Measurements from ENCODE around the gene ANKS3. TPM values are rescaled to one million over a fixed set of nuclear protein-coding genes. Genes with fewer than 3 reads are reported as not detected.

Gene ANKS3
- total and polyA plus RNA-seq, 12 donors, result 5.1 to 33.7 (median 8.3) TPM

- intact Hi-C loops (cut with DNase I), result no loop called here
- DNase-seq, result no peak
- peaks cover 0 to 92% (median 47%) of the 10 kb centered on the region in 9 donors for H3K36me3 ChIP-seq
Measured at GRCh38 chr16:4709481-4709880, 24.6 kb downstream of the ANKS3 start.

GRCh38 chr16:4706871-4707270, 27.2 kb downstream of the ANKS3 start:
- TF ChIP-seq CTCF (IDR thresholded peaks at IDR 0.05), result no peak
- no peak overlapping the region for H3K4me3 ChIP-seq
- no peaks in the 10 kb centered on the region for H3K9me3 ChIP-seq
- intact Hi-C loops (cut with DNase I), result no loop called here
- ATAC-seq (no peak), DNase-seq (no peak)
- WGBS, 2 donors, result 93 to 94% methylated on average over 7 of the region's 7 CpGs
- H3K36me3 ChIP-seq, result peaks cover 0 to 90% (median 39%) of the 10 kb centered on the region in 9 donors
- no peaks in the 10 kb centered on the region for H3K27me3 ChIP-seq
- H3K27ac ChIP-seq, result no peak overlapping the region
- peaks cover 0 to 2% (median 0%) of the 10 kb centered on the region in 9 donors for H3K4me1 ChIP-seq

More at GRCh38 chr16:4709481-4709880, 24.6 kb downstream of the ANKS3 start:
- no peak overlapping the region for H3K27ac ChIP-seq
- H3K4me3 ChIP-seq, result no peak overlapping the region
- TF ChIP-seq CTCF (IDR thresholded peaks at IDR 0.05), result no peak
- no peak for ATAC-seq
- 96 to 97% methylated on average over 4 of the region's 4 CpGs for WGBS, 2 donors
- H3K9me3 ChIP-seq, result no peaks in the 10 kb centered on the region
- no peaks in the 10 kb centered on the region for H3K4me1 ChIP-seq
- H3K27me3 ChIP-seq, result no peaks in the 10 kb centered on the region

GRCh38 chr16:4704913-4705312, 29.2 kb downstream of the ANKS3 start:
- TF ChIP-seq CTCF (IDR thresholded peaks at IDR 0.05), result no peak
- DNase-seq, result no peak
- 96 to 97% methylated on average over 14 of the region's 14 CpGs for WGBS, 2 donors
- no peak overlapping the region for H3K27ac ChIP-seq
- peaks cover 0 to 92% (median 42%) of the 10 kb centered on the region in 9 donors for H3K36me3 ChIP-seq
- H3K4me1 ChIP-seq, result peaks cover 0 to 12% (median 0%) of the 10 kb centered on the region in 9 donors
- no peaks in the 10 kb centered on the region for H3K27me3 ChIP-seq
- H3K4me3 ChIP-seq, result no peak overlapping the region
- intact Hi-C loops (cut with DNase I), result no loop called here
- ATAC-seq, result no peak
- no peaks in the 10 kb centered on the region for H3K9me3 ChIP-seq

- no peak for TF ChIP-seq CTCF (IDR thresholded peaks at IDR 0.05)
- Histone ChIP-seq H3K36me3 (peaks cover 0 to 92% (median 38%) of the 10 kb centered on the region in 9 donors), H3K4me3 (no peak overlapping the region), H3K27ac (no peak overlapping the region), H3K27me3 (no peaks in the 10 kb centered on the region), H3K4me1 (peaks cover 0 to 12% (median 0%) of the 10 kb centered on the region in 9 donors), H3K9me3 (no peaks in the 10 kb centered on the region)
- intact Hi-C loops (cut with DNase I), result no loop called here
- no peak for ATAC-seq
- 93 to 94% methylated on average over 8 of the region's 8 CpGs for WGBS, 2 donors
- DNase-seq, result no peak
Measured at GRCh38 chr16:4704491-4704890, 29.6 kb downstream of the ANKS3 start.
